ENCODE data around the gene ZMAT5.

The ZMAT5 gene

DNA sequence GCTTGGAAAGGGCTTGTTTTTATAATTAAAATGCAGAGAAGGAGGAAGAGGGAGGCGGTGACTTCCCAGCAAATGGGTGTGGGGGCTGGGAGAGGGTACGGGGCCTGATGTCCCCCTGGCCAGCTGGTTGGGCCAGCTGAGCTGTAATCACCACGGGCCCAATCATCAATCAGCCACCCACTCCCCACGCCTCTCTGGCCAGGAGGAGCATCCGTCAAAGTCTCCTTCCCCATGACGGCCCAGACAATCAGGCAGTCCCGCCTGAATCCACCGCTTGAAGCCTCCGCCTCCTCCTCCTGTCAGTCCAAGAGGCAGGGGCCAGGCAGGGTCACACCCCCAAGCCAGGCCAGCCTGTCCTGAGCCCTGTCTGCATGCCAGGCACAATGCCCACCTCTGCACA is 60.3 kb downstream of the ZMAT5 start:
- DNase-seq (ENCODE audit: low read depth in 3 of 3), result no peak

DNA sequence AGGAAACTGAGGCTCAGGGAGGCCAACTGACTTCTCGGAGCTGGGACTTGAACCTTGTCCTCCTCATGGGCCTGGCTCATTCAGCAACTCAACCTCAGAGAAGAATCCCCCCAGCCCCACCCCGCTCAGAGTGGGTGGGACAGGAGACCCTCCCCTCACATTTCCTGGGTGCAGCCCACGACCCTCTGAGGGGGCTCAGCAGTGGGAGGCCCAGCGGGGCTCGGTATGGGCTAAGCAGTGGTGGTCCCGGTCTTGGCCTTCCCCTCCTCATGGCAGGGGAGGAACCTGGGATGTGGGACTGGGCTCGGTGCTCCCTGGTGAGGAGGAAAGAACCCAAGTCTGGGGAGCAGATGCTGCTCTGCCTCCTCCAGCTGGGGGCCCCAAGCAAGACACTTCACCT is 61.2 kb downstream of the ZMAT5 start:
- DNase-seq (ENCODE audit: low read depth in 3 of 3), result no peak

DNA sequence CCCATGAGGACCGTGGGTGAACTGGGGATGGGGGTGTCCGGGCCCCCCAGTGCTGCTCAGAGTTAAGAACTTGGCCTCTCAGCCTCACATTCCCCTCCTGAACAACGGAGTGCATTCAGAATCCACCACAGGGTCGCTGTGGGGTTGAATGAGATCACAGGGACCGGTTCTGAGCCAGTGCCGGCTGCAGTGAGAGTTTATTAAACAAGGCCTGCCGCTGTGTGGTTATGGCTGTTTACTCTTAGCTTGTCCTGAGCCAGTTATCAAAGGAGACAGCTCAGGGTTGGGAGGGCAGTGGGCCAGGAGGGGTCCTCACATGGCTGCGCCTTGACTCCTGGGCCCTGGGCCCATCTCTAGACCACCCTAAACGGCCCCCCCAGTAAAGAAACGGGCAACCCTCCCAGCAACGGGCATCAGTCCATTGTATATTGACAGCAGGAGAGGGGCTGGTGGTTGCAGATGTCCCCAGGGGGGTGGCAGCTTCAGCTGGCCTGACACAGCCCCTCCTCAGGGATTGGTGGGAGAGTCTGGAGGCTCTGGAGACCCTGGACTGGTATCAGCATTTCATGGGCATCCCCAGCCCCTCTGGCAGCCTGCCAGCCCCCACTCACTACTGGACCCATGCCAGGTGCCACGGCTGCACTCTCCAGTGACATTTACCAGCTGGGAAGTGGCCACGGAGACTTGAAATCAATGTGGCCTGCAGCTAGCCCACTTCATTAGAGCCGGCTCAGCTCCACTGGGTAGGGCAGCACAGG is 62.1 kb downstream of the ZMAT5 start:
- no peak for DNase-seq (ENCODE audit: low read depth in 3 of 3)

DNA sequence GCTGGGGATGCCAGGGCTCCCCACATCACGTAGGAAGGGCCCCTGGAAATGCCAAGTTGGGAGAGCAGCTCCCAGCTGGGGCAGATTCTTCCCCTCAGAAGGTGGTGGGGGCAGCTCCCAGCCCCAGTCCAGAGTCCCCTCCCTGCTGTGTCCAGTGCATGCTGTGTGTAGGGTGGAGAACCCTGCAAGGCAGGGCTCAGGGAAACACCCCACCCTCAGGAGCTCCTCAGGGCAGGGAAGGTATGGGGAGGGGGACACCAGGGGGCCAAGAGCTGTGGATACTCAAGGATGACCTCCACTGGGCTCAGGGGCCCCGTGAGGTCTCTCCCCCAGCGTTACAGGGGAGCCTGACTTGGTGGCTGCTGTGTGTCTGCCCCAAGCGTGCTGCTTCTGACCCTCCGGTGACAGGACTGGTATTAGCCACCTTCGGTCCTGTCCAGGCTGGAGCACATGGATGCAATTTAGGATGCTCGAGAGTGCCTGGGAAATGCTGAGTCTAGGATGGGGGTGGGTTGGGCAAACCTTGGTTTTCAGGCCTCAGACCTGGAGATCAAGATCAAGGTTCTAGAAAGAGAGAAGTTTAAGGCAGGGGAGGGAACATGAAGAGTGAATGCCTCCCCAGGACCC is 63.1 kb downstream of the ZMAT5 start:
- DNase-seq (ENCODE audit: low read depth in 3 of 3), result no peak

DNA sequence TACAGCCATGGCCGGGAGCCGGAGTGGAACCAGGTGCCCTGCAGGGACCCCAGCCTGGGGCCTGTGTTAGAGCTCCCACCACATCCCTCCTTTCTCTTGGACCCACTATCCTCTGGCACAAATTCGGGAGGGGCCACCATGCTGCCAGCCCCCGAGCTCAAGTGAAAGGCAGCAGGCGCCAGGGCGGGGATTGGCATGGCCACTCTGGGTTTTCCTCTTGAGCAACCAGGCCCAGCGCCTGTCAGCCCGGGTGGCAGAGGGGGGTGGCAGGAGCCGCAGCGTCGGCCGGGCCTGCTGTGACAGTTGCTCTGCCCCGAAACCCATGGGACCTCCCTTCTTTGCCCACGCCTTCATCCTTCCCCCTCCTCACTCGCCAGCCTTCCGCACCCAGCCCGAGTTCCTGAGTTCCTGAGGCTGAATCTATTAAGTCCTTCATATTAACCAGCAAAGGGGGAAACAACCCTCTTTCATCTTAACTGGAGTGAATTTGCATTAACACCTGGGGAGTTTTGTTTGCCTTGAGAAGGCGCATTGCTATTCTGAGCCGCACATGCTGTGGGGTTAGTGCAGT is 63.8 kb downstream of the ZMAT5 start:
- DNase-seq (ENCODE audit: low read depth in 3 of 3), result no peak

DNA sequence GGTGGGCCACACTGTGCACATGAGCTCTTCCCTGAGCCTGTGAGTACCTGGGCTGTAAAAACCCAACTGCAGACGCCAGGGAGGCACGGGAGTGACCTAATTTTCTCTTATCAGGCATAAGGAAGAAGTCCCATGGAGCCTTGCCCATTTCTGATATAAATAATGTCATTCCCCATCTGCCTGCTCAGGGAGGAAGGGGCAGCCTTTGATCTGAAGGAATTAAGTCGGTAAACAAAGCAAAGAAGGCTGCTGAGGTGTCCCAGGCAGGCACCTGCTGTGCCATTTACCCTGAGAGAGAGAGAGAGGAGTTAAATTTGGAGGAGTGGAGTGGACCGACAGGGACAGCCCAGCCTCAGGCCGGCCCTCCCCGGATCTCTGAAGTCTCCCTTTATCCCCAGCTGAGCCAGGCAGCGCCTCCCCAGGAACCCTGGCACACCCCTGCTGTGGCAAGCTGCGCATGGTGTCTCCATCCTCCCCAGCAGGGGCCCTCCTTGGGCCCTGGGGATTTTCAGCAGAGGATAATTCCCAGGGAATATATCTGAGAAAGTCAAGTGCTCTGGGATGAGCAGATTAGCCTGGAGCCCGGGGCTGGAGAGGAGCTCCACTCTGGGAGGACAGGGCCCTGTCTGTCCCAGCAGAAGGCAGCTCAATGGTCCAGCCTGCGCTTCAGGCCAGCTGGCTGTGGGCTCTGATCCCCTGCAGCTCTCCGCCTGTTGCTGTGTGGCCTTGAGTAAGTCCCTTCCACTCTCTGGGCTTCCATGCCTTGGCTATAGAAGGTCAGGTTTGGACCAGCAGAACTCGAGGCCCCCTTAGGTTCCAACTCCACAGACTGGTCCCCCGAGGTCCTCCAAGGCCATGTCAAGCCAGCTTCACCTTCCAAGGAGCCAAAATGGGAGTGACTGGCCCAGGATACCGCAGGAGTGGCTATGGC is 64.5 kb downstream of the ZMAT5 start:
- DNase-seq (ENCODE audit: low read depth in 3 of 3), result no peak

DNA sequence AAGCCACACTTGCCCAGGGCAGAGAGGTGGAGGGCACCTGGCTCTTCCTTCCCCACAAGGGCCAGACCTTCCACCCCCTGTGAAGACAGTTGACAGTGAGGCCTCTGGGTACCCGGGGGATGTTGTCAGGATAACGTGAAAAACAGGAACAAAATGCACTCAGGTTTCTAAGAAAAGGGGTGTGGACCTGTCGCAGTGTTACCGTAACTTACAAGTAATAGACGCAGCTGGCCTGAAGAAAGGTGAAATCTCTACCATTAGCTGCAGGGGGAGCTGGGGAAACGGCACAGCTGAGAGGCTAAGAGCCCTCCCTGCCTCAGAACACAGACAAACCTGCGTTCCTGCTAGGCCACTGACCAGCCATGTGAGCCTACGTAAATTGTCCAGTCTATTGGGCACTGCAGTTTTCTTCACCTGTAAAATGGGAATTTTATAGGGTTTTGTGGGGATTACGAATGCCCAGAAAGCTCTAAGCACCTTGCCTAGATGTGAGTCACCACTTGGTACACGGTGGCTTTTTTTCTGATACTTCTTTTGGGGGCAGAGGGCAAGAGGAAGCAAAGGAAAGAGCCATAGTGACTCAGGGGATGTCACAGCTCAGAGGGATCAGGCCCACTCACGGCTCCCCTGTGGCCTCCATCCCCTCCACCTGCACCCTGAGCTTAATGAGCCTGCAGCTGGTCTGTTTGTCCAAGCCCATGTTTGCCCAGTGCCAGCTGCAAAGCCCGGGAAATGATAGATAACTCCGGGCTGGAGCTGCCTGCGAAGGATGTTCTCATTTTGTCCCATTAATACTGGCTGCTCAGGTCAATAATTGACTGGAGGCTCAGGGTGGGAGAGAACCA is 65.4 kb downstream of the ZMAT5 start:
- DNase-seq (ENCODE audit: low read depth in 3 of 3), result no peak

DNA sequence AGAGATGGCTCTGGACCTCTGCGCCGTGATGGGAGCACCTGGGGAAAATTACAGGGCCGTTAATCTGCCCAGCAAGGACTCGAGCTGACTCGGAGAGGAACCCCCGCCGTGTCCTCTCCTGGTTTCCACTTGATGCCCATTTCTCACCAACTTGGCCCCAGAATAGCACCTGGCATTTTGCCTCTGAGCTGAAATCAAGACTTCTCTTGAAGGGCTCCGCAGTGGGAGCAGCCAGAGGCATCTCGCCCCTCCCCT is 66.0 kb downstream of the ZMAT5 start:
- DNase-seq (ENCODE audit: low read depth in 3 of 3), result no peak

DNA sequence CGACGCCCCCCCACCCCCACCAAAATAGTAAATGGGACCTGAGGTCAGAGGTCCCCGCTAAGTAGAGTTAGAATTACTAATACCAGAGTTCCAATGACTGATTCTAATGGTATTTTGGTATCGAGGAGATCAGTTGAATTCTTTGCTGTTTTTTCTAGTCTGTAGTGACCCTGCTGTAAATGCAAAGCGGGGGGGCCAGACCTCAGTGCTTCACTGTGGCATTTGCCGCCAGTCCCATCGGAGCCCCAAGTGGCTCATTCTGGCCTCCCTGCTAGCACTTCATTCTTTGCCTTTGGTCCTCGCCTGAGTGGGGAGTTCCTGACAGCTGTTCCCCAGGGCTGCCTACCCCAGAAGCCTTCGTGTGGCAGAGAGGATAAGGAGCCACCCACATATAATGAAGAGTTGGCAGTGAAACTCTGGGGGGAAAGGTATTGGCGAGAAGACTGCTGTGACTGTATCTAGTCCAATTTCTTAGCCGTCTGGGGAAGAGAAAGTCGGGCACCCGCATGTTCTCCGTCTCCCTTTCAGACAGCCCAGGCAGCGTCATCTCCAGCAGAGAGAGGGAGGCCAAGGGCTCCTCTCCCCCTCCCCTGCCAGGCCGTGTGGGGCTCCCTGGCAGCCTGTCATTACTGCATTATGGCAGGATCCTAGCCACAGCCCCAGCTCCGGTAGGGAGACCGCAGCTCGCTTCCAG is 66.5 kb downstream of the ZMAT5 start:
- no peak for DNase-seq (ENCODE audit: low read depth in 3 of 3)

DNA sequence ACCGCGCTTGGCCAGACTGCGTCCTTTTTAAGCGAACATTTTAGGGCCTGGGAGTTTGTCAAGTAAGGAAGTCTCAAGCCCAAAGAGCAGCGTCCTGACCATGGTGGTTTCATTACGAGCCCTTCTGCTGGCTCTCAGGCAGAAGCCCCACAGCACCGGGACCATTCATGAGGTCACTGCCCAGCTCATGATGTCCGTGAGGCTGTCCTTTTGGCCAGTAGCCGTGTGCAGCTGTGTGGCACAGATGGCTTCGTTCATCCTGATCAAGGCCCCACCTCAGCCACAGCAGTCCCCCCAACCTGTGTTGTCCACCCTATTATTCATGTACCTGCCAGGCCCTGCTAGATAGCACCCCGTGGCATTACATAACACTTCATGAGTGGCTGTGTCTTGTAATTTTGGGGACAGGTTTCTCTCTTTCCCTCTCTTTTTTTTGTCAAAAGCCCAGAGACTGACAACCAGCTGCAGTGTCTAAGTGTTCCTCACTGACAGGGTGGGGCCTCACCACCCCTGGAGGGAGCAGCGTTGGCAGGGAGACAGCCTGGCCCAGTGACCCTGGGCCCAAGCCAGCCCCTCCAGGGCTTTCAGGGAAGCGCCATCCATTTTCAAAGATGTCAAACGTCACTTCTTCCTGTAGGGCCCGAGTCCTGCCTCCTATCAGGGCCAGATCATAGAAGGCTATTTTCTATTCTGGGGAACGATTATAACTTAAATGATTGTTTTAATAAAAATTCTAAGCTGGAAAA is 68.8 kb downstream of the ZMAT5 start:
- no peak for DNase-seq (ENCODE audit: low read depth in 3 of 3)

DNA sequence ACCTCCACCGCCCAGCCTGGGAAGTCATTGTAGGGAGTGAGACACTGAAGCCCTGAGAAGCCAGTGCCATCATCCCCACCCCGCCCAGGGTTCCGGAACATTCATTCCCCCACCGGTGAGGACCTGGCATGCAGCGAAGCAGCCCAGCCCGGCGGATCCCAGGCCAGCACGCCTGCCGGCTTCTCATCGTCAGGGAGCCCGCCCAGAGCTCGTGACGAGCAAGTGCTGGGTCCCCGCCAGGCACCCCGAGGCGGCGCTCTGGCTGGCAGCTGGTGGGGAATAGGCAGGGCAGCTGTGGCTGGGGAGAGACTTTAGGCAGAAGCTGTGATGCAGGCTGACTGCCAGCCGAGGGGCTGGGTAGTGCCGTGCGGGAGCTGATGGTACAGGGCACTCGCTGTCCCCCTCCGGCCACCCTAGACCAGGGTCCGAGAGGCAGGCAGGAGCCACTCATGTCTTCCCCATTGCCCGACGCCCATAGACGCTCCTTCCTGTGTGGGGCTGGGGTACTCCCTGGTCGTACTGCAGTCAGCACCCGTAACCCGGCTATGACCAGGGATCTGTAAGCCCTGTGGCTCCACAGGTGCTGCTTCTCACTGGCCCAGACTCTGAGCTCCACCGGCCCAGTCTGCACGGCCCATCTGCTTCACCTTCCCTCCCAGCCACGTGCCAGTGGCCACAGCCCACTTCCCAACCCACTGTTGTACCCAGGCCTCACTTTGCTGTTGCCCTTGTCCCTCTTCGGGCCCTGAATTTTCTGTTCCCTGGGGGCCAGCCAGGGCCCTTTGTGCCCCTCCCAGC is 71.5 kb downstream of the ZMAT5 start:
- no peak for DNase-seq (ENCODE audit: low read depth in 3 of 3)

DNA sequence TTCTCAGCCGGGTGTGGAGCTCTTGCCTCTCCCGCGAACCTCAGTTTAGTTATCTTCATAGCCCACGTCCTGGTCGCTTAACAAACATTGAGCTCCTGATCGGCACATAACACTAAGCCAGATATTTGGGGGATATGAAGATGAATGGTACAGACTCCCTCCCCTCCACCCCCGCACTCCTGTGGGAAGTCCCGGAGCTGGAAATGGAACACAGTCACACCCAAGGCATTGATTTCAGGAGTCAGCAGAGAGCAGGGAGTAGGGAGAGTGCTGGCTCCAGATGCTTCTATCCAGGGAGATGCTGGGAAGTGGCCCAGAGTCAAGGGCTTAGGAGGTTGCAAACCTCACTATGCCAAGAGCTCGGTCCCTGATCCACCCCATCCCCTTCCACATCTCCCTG is 73.1 kb downstream of the ZMAT5 start:
- DNase-seq (ENCODE audit: low read depth in 3 of 3), result no peak

DNA sequence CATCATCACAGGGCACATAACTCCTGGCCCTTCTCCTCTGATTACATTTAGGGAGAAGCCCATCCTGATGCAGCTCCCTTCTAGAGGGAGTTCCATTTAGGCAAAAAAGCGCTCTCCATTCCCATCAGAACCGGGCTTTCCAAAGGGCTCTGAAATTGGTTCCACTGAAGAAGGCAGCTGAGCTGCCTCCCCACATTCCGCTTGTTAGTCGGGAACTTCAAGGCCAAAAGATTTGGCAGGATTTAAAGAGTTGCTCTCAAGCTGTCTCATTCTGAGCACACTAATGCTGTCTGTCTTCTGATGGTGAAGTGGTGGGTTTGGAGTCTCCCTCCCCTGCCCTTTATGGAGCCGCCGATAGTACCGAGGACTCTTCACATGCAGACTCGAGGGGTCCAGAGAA is 73.6 kb downstream of the ZMAT5 start:
- no peak for DNase-seq (ENCODE audit: low read depth in 3 of 3)

DNA sequence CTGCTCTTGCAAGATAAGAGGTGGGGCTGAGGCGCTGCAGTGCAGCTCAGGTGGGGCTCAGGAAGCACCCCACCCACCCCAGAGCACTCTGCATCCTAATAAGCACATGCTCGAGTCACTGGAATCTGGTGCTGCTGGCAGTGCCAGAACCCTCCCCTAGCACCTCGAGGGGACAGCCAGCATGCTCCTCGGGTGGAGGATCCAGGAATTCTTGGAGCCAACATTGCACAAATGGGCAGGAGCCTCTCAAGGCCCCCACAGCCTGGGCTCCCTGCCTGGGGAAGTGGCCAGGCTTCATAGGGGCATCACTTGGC is 74.5 kb downstream of the ZMAT5 start:
- DNase-seq (ENCODE audit: low read depth in 3 of 3), result no peak

DNA sequence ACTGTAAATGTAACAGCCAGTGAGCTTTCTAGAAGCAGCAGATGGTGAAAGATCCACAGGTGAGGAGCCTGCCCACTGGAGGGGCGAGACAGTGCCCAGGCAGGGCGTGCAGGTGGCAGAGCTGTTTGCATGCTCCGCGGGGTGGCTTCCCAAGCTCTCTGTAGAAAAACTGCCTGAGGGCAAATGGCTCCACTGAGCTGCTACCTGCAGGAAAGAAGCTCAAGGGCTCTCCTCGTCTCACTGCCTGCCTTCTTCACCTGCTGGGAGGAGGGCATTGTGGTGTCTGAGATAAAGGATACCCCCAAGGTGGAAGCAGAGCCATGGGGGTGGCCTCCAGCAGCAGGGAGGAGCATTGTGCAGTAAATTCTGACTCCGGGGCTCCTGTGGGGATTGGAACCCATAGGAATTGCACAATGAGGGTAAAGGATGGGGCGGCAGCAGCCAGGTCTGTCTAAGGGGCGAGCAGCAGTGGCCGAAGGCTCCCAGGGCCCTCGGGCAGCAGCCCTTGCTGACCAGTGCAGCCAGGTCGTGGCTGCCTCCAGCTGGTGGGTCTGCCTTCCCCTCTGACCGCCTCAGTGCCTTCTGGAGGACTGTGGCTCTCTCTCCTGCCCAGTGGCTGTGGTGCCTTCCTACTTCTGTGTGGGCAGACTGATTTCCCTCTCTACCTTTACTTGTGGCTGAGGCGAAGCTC is 75.0 kb downstream of the ZMAT5 start:
- no peak for DNase-seq (ENCODE audit: low read depth in 3 of 3)

DNA sequence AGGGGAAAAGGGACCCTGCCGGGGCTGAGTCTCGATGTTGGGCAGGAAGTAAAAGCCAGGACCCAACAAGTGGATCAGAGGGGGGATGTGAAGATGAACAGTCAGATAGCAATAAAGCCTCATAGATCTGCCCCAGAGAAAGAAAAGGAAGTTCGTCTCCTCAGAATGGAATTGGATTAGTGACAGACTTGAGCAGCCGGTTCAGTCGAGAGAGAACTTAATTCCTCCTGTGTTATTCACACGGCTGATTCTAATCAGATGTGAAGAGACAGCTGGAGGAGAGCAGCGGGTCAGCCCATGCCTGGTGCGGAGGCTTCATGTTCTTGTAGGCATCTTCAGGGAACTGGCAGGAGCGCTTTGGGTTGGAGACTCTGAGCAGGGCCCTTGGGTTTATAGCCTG is 76.3 kb downstream of the ZMAT5 start:
- DNase-seq (ENCODE audit: low read depth in 3 of 3), result no peak

DNA sequence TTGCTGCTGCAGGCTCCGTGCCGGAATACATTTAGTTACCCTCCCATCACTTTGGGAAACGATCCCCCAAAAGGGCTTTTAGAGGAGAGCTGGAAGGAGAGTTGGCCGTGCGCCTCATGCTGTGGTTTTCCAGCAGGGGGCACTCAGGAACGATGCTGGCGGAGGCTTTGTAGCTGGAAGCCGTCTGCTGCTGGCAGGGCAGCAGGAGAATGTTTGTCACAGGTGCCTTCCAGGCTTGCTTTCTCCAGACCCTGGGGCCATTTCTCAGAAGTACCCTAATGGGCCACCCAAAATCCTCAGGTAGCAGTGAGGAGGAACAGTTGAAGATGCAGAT is 77.0 kb downstream of the ZMAT5 start:
- DNase-seq (ENCODE audit: low read depth in 3 of 3), result peak in 2 of 3 experiments; percentile 15 to 18

DNA sequence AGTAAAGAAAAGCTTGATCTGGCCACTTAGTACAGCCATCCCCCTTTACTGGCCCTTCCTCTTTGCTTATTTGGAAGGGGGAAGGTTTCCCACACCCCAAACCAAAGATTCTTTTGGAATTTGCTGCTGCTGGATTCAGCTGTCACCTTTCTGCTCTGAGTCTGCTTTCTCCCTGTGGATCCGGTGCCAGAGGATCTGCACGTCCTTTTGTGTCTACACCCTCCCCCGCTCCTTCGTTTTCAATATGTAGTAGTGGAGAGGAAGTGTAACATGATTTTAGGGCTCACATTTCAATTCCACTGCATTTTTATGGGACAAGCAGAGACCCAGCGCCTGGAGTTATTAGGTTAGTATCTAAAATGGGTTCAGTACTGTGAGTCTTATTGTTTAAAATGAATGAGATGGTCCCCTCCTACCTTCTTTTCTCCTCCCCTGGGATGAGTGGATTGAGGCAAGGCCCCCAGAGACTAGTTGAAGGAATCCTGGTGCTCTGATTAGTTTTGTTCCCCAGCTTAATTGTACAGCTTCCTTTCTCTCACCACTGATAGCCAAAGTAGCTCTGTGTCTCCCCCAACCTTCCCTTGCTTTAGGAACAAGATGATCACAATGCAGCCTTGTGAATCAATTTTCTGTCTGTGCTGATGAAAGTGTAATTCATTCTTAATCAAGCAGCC is 77.5 kb downstream of the ZMAT5 start:
- DNase-seq (ENCODE audit: low read depth in 3 of 3), result no peak

DNA sequence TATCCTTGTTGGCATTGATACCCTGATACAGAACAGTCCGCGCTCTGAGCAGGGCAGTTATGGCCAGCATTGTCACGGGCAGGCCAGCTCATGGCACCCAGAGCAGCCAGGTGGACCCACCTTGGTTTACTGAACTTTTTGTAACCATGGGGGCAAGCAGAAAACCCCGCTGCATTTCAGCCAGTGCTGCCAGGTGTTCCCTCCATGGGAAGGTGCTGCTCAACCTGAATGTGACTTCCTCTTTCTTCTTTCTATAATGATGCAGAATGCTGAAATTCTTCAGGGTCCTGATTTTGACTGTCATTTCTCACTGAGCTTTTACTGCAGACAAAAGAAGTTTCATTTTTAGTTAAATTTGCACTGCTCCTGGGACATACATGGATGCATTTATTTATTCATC is 82.6 kb downstream of the ZMAT5 start:
- DNase-seq (ENCODE audit: low read depth in 3 of 3), result no peak
